NCI-H187 treated with DMSO at 0.1 percent for 48 hours (cell line): Measurements from ENCODE around the gene CCL27.

Source experiments
- DNase-seq: peaks from one replicate; lab custom pipeline; 2025; lab: John Stamatoyannopoulos, UW

The CCL27 gene, protein sequence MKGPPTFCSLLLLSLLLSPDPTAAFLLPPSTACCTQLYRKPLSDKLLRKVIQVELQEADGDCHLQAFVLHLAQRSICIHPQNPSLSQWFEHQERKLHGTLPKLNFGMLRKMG

DNA sequence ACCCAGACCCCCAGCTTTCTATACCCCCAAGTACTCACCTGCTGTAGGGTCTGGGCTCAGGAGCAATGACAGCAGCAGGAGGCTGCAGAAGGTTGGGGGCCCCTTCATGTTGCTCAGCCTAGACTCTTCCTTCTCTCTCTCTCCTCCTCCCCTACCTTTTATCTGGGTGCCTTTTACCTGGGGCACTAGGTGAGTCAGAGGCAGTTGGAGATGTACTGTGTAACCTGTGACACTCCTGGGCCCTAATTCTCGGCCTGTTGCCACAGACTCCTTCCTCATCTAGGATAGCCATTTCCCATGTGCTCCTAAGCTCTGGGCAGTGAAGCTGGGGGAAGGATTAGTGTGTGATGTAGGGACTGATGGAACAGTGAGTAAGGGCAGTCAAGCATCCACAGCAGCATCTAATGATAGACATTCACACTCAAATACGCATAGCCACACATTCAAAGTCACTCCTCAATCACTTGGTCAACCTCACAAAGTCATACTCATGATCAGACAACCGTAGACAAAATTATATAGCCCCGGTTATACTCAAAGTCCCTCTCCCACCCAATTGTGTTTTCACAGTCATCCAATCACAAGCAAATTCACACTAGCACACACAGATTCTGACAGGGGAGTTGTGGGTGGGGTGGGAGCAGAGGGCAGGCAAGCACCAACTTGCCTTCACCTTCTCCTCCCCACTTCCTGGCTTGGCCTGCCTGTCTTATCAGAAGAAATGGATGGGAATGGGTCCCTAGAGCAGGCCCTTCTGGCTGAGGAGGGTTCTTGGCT lies at the start of gene CCL27:
Gene CCL27 (minus strand): TSS at position 132 of the 777 bp plus-strand sequence. CDS start 24 bp downstream, at position 108.
- DNase-seq, result no peak

DNA sequence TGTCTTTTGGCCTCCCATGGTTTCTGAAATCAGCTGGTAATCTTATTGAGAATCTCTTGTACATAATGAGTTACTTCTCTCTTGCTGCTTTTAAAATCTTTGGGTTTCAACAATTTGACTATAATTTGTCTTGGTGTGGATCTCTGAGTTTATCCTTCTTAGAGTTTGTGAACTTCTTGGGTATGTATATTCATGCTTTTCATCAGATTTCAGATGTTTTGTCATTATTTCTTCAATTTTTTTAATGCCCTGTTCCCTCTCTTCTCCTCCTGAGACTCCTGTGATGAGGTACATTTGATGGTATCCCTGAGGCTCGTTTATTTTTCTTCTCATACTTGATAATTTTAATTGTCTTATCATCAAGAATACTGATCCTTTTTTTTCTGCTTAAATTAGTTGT lies 49.7 kb upstream of the CCL27 start:
- DNase-seq, result no peak

DNA sequence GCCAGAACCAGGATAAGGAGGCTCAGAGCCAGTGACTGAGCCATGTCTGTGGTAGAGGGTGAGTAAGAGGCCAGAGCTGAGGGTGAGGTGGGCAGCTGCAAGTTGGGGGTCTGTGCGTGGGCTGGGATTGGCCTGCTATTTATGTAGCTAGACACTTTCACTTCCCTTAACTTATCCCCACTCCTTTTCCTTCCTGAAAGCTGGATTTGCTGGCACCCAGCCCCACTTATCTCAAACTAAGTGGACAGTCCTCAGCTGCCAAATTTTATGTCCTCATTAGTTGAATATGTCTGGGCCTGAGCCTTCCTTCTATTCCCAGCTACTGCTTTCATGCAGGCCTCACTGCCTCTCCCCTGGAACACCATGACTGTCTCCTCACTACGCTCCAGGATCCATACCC lies 47.6 kb upstream of the CCL27 start, which contains the start of gene CCL21:
Gene CCL21 (minus strand): TSS at position 114 of the 400 bp plus-strand sequence. CDS start 70 bp downstream, at position 44.
- DNase-seq, result no peak

- no peak for DNase-seq
Observed at GRCh38 chr9:34709196-34709978, 46.9 kb upstream of the CCL27 start.

- no peak for DNase-seq
Observed at GRCh38 chr9:34707130-34707529, 44.7 kb upstream of the CCL27 start.

- DNase-seq, result peak; percentile 0
Observed at GRCh38 chr9:34701769-34702736, 39.6 kb upstream of the CCL27 start.

GRCh38 chr9:34701023-34701768 lies 38.7 kb upstream of the CCL27 start:
- peak; percentile 7 for DNase-seq

DNA sequence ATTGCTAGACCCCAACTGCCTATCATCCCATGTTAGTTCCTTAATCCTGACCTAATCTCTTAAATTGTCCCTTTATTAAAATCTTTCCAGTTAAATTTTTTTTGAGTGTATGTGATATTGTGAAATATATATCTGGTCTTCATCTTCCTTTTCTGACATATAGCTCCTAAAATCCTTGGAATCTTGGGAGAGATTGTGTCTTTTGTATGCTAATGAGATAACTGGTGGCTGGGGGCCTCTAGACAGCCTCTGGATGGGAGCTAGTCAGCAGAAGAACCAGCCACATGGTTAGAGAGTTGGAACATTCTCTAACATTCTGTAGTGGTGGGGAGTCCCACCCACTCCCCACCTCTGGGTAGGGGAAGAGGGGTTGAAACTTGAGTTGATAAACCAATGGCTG lies 32.4 kb upstream of the CCL27 start:
- DNase-seq, result no peak

DNA sequence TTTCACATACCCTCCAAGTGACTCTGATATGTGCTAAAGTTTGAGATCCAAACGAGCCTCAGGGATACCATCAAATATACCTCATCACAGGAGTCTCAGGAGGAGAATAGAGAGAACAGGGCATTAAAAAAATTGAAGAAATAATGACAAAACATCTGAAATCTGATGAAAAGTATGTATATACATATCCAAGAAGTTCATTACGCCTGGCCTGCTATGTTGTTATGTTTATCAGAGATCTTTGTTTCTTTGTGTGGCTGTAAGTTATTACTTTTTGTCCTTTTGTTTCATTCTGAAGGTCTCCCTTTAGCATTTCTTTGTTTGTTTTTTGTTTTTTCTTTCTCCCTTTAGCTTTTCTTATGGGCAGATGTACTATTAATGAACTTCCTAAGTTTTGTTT lies 31.1 kb upstream of the CCL27 start:
- no peak for DNase-seq

GRCh38 chr9:34691936-34692315 lies 29.5 kb upstream of the CCL27 start:
- no peak for DNase-seq

- DNase-seq, result no peak
Observed at GRCh38 chr9:34690983-34691935, 28.8 kb upstream of the CCL27 start, which contains the start of gene CCL19. Gene CCL19 (minus strand): TSS chr9:34691276. CDS start chr9:34691139, 137 bp downstream.

DNA sequence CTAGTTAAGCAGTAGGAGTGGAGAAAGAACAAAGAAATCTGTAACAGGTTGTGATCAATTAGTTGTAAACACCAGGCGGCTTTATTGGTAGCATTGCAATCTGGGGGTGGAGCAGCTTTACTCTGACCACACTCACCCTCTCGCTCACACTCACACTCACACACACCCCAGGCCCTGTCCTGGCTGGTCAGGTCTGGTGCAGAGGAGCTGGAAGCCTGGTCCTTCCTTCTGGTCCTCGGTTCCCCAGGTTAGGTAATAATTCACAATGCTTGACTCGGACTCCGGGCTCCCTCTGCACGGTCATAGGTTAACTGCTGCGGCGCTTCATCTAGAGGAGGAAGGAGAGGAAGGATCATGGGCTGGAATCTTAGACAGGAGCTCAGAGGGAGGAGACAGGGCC lies 27.1 kb upstream of the CCL27 start:
- no peak for DNase-seq

GRCh38 chr9:34689116-34689470 lies 26.6 kb upstream of the CCL27 start:
- DNase-seq, result no peak

DNA sequence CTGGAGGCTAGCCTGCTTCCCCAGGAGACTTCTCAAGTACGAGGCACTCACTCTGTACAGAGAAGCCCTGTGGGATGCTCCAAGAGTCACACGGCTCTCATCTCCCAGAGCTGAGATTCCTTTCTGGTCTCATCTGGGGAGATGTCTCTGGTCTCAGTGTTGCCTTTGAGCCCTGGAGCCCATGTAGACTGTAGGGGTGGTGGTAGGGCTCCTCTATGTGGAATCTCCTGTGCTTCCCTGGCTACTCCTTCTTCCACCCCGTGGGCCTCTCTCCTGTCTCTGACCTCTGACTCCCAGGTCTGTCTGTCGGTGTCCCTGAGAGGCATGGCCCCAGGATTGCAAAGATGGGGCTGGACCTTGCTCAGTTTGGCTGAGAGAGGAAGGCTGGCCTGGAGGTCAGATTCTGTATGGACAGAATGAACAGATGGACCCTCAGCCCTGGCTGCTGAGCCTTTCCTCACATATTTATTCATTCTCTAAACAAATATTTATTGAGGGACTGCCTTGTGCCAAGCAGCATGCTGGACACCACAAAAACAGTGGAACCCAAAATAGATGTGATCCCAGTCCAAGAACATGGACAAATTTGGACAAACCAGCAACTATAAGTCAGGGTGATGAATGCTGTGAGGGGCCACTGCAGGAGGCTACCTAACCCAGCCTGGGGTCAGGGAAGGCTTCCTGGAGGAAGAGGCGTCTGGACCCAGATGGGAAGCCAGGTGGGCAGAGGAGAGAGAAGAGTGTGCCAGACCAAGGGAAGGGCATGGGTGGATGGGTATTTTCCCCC lies 26.1 kb upstream of the CCL27 start:
- DNase-seq, result no peak

GRCh38 chr9:34687276-34688030 lies 25.0 kb upstream of the CCL27 start:
- DNase-seq, result no peak

- DNase-seq, result no peak
Observed at GRCh38 chr9:34686732-34687131, 24.3 kb upstream of the CCL27 start.

DNA sequence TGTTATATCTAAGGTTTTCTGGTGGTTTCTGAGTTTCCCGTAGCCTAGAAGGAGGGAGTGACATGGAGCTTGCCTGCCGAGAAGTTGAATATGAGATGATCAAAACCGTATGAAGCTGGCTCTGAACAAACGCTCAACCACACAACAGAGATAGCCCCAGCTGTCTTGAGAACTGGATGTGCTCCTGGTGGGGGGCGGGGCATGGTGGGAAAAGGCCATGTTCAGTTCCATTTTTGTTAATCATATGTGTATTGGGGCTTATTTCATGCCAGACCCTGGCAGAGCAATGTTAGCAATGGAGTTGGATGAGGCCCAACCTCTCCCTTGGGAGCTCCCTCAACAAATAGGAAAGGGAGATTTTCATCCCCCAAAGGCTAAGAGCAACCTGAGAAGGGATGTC lies 23.8 kb upstream of the CCL27 start:
- no peak for DNase-seq

- no peak for DNase-seq
Observed at GRCh38 chr9:34685591-34685990, 23.1 kb upstream of the CCL27 start.
